OCI-LY1 (cell line): Measurements from ENCODE around the gene GABRG3.

Source experiments
- H2AFZ ChIP-seq: fragments of 200-600 bp; sonication (generic), shearing (Covaris generic); 2 replicates; pipeline ENCODE4 v1.6.0; 2014; ENCODE audit warnings: antibody characterized with exemption, mild to moderate bottlenecking, low read length
- H3F3A ChIP-seq: fragments of 200-600 bp; sonication (generic), shearing (Covaris generic); 2 replicates; pipeline ENCODE4 v1.6.0; 2014; ENCODE audit warnings: mild to moderate bottlenecking, antibody characterized with exemption, low read length, moderate library complexity; ENCODE audit not compliant: insufficient read depth
- H3K27ac ChIP-seq: fragments of 200-600 bp; sonication (generic); 2 replicates; pipeline ENCODE4 v1.5.1; 2014; ENCODE audit warnings: low read length, mixed run types, mild to moderate bottlenecking, low read depth; ENCODE audit not compliant: poor library complexity, severe bottlenecking
- H3K27me3 ChIP-seq: fragments of 200-600 bp; sonication (generic); 2 replicates; pipeline ENCODE4 v1.6.0; 2014; ENCODE audit warnings: antibody characterized with exemption, mild to moderate bottlenecking, low read length, moderate library complexity; ENCODE audit not compliant: insufficient read depth
- H3K36me3 ChIP-seq: fragments of 200-600 bp; sonication (generic); 2 replicates; pipeline ENCODE4 v1.6.1; 2014; ENCODE audit warnings: mild to moderate bottlenecking, antibody characterized with exemption, low read length, moderate library complexity, mixed read lengths; ENCODE audit not compliant: insufficient read depth
- H3K4me1 ChIP-seq: fragments of 200-600 bp; sonication (generic); 2 replicates; pipeline ENCODE4 v1.5.1; 2014; ENCODE audit warnings: mild to moderate bottlenecking, low read length, moderate library complexity; ENCODE audit not compliant: insufficient read depth, severe bottlenecking
- H3K4me2 ChIP-seq: fragments of 200-600 bp; sonication (generic), shearing (Covaris generic); 2 replicates; pipeline ENCODE4 v1.6.1; 2014; ENCODE audit warnings: low read length
- H3K4me3 ChIP-seq: fragments of 200-600 bp; sonication (generic); 2 replicates; pipeline ENCODE4 v1.5.1; 2014; ENCODE audit warnings: low read length, low read depth, mild to moderate bottlenecking, mixed read lengths; ENCODE audit not compliant: poor library complexity, severe bottlenecking
- H3K79me2 ChIP-seq: fragments of 200-600 bp; shearing (Covaris generic); 2 replicates; pipeline ENCODE4 v1.6.1; 2016; ENCODE audit warnings: mixed run types, low read length, mixed read lengths; ENCODE audit not compliant: insufficient read depth
- H3K9ac ChIP-seq: fragments of 200-600 bp; sonication (generic), shearing (Covaris generic); 2 replicates; pipeline ENCODE4 v1.6.1; 2014; ENCODE audit warnings: mild to moderate bottlenecking, low read length, mixed read lengths
- H3K9me2 ChIP-seq: fragments of 200-600 bp; sonication (generic), shearing (Covaris generic); 2 replicates; pipeline ENCODE4 v1.6.1; 2014; ENCODE audit warnings: low read depth, mild to moderate bottlenecking, low read length, mixed read lengths
- H3K9me3 ChIP-seq: fragments of 200-600 bp; shearing (Covaris generic); 2 replicates; pipeline ENCODE4 v1.6.1; 2014; ENCODE audit warnings: low read length, mixed read lengths
- H4K20me1 ChIP-seq: fragments of 200-600 bp; sonication (generic), shearing (Covaris generic); 2 replicates; pipeline ENCODE4 v1.6.0; 2016; ENCODE audit warnings: mild to moderate bottlenecking, low read length; ENCODE audit not compliant: insufficient read depth
- CTCF ChIP-seq: fragments of 200-600 bp; sonication (generic), shearing (Covaris generic); IDR thresholded peaks from 2 replicates; pipeline ENCODE4 v1.5.1; 2017; ENCODE audit warnings: mild to moderate bottlenecking, antibody characterized with exemption, low read length, moderate library complexity, mixed read lengths
- EZH2 ChIP-seq: fragments of 200-600 bp; sonication (generic), shearing (Covaris generic); IDR thresholded peaks from 2 replicates; pipeline ENCODE4 v1.8.0; 2017; ENCODE audit warnings: borderline replicate concordance, mixed run types, mild to moderate bottlenecking, antibody characterized with exemption, low read length, moderate library complexity, mixed read lengths

Gene GABRG3

GRCh38 chr15:27249046-27249759 is 278.2 kb downstream of the GABRG3 start:
- H3K79me2 ChIP-seq: no peaks in the 10 kb centered on the region
- H3K27ac ChIP-seq: no peak overlapping the region
- no peaks in the 10 kb centered on the region for H3K36me3 ChIP-seq
- H3K4me3 ChIP-seq: no peak overlapping the region
- H2AFZ ChIP-seq: no peak overlapping the region
- H3F3A ChIP-seq: no peaks in the 10 kb centered on the region
- H3K4me2 ChIP-seq: no peak overlapping the region
- H3K9me2 ChIP-seq: no peaks in the 10 kb centered on the region
- no peaks in the 10 kb centered on the region for H3K9me3 ChIP-seq
- H3K4me1 ChIP-seq: no peaks in the 10 kb centered on the region
- no peaks in the 10 kb centered on the region for H3K27me3 ChIP-seq
- no peaks in the 10 kb centered on the region for H4K20me1 ChIP-seq
- TF ChIP-seq CTCF (no peak), EZH2 (no peak)
- no peak overlapping the region for H3K9ac ChIP-seq

- no peaks in the 10 kb centered on the region for H3K4me1 ChIP-seq
- no peak overlapping the region for H3K27ac ChIP-seq
- no peak overlapping the region for H2AFZ ChIP-seq
- H3K9me3 ChIP-seq: no peaks in the 10 kb centered on the region
- no peaks in the 10 kb centered on the region for H3K79me2 ChIP-seq
- H3K36me3 ChIP-seq: no peaks in the 10 kb centered on the region
- H3K4me2 ChIP-seq: no peak overlapping the region
- no peak overlapping the region for H3K9ac ChIP-seq
- no peaks in the 10 kb centered on the region for H3K27me3 ChIP-seq
- H3F3A ChIP-seq: no peaks in the 10 kb centered on the region
- H3K4me3 ChIP-seq: no peak overlapping the region
- TF ChIP-seq CTCF: no peak
- TF ChIP-seq EZH2: no peak
- no peaks in the 10 kb centered on the region for H3K9me2 ChIP-seq
- no peaks in the 10 kb centered on the region for H4K20me1 ChIP-seq
These were observed 278.8 kb downstream of the GABRG3 start for GRCh38 chr15:27249760-27250109.

GRCh38 chr15:27250223-27250622 is 279.2 kb downstream of the GABRG3 start:
- TF ChIP-seq CTCF (no peak), EZH2 (no peak)
- Histone ChIP-seq H3K27me3 (no peaks in the 10 kb centered on the region), H2AFZ (no peak overlapping the region), H3K4me1 (no peaks in the 10 kb centered on the region), H3K9ac (no peak overlapping the region), H3F3A (no peaks in the 10 kb centered on the region), H3K4me2 (no peak overlapping the region), H3K9me2 (no peaks in the 10 kb centered on the region), H3K9me3 (no peaks in the 10 kb centered on the region), H4K20me1 (no peaks in the 10 kb centered on the region), H3K79me2 (no peaks in the 10 kb centered on the region), H3K27ac (no peak overlapping the region), H3K36me3 (no peaks in the 10 kb centered on the region), H3K4me3 (no peak overlapping the region)
